T-helper 22 cell (primary cell): ENCODE results near the gene TAF11.
"Not testable (repeated sequence)": the region's sequence is repeated elsewhere in the genome, so short reads cannot be mapped to it uniquely, and the experiment has no call there.

Source experiments
- DNase-seq: peaks from one replicate; pipeline ENCODE4 v3.0.0-alpha.2; 2020; ENCODE audit warnings: low read depth

Gene TAF11

GRCh38 chr6:34904990-34905613 lies 17.3 kb upstream of the TAF11 start:
- no peak for DNase-seq

DNA sequence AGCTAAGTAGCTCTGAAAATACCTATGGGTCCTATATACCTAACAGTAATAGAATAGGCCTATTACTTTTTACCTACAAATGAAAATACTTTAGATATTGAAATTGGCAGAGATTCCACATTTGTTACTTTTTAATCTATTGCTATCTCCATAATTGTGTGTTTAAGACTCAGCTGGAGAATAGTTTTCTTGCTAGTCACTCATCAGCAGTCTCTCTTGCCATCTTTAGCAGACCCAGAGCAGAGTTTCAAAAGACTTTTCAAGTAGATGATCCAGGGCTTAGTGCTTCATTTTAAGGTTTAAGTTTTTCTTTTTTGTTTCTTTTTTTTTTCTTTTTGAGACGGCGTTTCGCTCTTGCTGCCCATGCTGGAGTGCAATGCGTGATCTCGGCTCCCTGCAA lies 14.1 kb upstream of the TAF11 start:
- no peak for DNase-seq

DNA sequence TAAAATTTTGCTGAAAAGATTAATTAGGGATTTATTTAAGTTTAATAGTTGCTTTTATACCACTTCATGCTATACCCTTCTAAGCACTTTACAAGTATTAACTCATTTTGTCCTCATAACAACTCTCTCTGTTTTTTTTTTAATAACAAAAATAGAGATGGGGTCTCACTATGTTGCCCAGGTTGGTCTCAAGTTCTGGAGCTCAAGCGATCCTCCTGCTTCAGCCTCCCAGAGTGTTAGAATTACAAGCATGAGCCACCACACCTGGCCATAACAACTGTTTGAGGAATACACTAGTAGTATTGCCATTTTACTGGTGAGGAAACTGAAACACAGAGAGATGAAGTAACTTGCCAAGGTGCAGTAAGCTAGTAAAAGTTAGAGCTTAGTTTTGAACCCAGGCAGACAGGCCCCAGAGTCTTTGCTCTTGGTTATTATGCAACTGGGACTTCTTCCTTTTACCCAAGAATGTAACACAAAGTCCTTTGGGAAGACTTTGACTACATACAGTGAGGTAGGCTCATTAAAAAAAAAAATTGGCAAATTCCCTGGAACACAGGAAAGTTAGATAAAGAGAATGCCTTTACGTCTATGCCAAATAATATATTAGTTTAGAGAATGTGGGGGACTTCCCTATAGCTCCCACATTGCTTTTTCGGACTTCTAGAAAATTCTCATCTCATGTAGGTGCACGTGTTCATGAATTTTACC lies 12.6 kb upstream of the TAF11 start:
- DNase-seq, result no peak

DNA sequence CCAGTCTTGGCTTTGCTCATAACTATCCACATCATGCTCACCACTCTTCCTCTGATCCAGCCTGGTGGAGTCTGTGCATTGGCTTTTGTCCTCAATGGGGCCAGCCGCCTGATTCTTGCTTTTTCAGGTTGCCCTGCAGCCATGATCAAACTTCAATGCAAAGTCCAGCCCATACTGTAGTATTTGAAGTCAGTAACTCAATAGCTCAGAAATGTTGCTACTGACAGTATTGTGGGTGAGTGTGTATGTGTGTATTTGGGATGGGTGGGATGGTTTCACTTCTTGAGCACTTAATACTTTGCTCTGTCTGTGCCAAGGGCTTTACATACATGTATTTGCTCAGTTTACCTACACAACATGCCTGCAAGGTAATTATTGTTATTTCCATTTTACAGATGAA lies 11.9 kb upstream of the TAF11 start:
- DNase-seq, result not testable (repeated sequence)

GRCh38 chr6:34897716-34898115 lies 9.9 kb upstream of the TAF11 start:
- no peak for DNase-seq

- DNase-seq, result no peak
Observed at GRCh38 chr6:34897130-34897529, 9.3 kb upstream of the TAF11 start.

DNA sequence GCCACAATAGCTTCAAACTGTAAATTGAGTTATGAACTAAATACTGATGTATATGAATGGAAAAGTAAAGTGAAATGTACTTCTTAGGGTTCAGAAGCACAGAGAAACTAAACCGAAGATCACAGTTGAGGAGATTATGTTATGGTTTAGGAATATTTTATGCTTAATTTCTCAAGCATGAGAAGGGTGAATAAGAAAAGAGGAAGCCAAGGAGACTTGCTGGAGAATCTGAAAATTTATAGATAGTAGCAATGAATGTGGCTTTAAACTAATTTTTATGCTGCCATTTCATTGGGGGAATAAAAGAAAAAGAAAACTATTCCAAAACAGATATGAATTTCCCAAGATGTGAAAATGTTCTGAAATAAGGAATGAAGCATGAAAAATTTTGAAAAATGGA lies 6.9 kb upstream of the TAF11 start:
- no peak for DNase-seq

- no peak for DNase-seq
Observed at GRCh38 chr6:34891296-34891695, 3.5 kb upstream of the TAF11 start.

DNA sequence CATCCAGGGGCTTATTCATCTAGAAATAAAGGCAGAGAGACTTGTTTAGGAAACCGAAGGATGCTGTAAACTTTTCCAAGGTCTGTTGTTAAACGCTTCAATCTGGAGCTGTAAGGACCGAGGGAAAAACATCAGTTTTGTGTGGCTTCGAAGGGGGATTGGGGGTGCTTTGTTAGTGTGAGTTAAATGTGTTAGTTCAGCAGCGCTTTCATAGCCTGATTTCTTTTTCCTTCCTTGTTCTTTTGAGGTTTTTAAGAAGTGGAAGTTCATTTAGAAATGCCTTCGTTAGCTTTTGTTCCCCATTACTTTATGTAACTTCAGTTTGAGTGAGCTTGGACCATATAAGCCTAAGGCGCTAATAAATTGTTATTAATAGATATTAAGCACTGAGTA lies 2.7 kb upstream of the TAF11 start:
- no peak for DNase-seq

GRCh38 chr6:34888874-34889555 lies 1.2 kb upstream of the TAF11 start, which contains the start of gene ANKS1A:
TSS of gene ANKS1A (plus strand) at chr6:34889255. CDS start at chr6:34889403, 148 bp downstream.
- peak; percentile 85 for DNase-seq

GRCh38 chr6:34888514-34888856 lies 643 bp upstream of the TAF11 start:
- DNase-seq, result no peak

- not testable (repeated sequence) for DNase-seq
Observed at GRCh38 chr6:34885837-34886236, 2.0 kb downstream of the TAF11 start.

DNA sequence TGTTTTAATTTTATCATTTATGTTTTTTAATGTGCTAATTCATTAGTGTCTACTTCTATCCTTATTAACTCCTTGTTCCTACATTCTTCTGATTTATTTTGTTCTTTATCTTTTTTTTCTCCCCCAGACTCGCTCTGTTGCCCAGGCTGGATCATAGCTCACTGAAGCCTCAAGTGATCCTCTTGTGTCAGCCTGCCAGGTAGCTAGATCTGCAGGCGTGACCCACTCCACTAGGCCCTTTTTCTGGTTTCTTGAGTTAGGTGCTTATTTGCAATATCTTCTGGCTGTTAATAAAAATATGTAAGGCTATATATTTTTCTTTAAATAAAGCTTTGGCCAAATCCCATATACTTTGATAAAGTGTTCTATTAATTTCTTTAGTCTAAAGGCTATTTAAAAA lies 2.8 kb downstream of the TAF11 start:
- no peak for DNase-seq

GRCh38 chr6:34884073-34884472 lies 3.8 kb downstream of the TAF11 start:
- not testable (repeated sequence) for DNase-seq

DNA sequence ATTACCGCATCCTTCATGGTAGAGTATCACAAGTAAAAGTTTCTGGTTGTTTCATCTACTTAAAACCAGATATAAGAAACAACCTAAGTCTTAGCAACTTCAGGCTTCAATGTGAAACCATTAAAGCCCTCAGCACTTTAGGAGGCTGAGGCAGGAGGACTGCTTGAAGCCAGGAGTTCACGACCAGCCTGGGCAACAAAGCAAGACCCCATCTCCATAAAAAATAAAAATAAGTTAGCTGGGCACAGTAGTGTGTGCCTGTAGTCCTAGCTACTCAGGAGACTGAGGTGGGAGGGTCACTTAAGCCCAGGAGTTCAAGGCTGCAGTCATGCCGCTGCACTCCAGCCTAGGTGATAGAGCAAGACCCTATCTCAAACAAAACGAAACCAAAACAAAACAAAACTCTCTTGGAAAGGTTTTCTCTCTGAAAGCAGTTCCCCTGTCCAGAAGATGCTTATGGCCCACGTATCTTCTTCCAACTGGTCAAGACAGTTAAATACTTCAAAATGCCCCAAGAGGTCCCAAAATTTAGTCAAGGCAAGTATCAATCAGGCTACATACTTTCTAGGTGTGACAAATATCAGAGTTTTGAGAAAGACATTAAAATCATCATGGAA lies 9.9 kb downstream of the TAF11 start:
- DNase-seq, result no peak

DNA sequence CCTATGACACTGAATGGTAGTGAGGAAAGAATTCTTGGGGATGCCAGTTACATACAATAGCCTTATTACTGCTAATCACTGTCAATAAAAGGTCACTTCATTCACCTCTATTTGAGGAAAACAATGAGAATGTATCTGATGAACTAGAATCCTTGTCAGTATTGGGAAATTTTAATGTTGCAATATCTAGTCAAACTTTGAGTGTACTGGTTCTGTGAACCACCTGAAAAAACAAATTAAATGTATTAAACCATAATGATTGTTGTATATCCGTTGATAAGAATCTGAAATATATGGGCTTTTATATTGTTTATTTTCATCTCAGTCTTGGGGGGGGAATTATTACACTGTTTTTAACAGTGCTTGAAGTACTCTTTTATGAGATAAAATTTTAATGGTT lies 10.6 kb downstream of the TAF11 start:
- no peak for DNase-seq

DNA sequence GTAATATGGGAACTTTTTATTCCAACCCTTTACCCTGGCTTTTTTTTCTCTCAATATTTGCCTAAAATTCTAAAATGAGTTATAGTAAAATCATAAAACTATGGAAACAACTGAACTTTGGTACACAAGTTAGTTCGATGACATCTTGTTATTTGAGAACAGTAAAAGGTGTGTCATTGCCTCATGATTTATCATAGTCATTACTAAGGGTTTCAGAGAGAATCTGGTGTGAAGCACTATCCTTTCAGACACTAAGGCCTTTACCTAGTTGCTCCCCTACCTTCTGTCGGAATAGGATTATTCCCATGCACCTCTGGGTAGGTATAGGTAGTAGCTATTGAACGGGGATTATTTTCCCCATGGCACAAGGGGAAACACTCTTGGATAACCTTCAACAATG lies 11.4 kb downstream of the TAF11 start:
- DNase-seq, result no peak

GRCh38 chr6:34875292-34876213 lies 12.3 kb downstream of the TAF11 start:
- no peak for DNase-seq

- no peak for DNase-seq
Observed at GRCh38 chr6:34872332-34872731, 15.5 kb downstream of the TAF11 start.

DNA sequence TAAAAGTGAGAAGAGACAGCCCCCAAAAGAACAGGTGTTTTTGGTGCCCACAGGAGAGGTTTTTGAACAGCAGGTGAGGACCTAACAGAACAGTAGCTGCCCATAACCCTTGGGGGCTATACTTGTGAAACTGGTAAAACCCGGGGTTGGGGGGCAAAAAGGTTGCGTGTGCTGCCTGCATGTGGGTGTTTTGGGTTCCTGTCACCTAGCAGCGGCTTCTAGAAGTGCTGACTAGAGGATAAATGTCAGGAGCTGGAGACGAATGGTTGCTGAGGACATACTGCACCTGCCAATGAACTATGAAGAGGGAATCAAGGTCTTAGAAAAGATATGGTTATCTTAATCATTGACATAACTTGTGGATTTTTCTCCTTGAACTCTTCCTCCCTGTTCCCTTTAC lies 16.0 kb downstream of the TAF11 start:
- DNase-seq, result no peak

DNA sequence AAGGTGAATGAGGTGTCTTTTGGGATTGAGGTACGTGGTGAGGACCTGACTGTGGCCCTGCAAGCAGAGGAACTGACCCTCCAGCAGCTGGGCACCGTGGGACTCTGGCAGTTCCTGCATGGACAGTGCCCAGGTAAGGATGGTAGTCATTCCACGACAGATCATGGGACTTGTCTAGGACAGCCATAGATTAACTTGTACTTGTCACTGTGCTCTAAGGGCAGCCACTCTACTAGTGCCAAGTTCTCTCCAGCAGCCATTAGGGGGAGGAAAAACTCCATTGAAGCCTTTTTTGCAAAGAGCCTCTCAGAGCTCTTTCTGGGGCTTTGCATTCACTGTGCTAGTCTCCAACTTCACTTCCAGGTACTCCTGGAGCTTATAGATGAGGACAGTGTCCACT lies 20.4 kb downstream of the TAF11 start:
- no peak for DNase-seq

DNA sequence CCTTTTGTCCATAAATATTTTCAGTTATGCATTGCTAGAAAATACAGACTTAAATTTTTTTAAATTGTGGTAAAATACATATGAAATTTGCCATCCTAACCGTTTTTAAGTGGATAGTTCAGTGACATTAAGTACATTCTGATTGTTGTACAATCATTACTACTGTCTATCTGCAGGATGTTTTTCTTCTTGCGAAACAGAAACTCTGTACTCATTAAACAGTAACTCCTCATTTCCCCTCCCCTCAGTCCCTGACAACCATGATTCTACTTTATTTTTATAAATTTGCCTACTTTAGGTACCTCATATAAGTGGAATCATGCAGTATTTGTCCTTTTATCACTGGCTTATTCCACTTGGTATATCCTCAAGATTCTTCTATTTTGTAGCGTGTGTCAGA lies 21.3 kb downstream of the TAF11 start:
- no peak for DNase-seq
